Thyroid gland (tissue), 4 donors: Measurements from ENCODE around the gene SLC12A8. TPM values are rescaled to one million over a fixed set of nuclear protein-coding genes. Genes with fewer than 3 reads are reported as not detected.
A peak's percentile ranks its signal among the peaks of the same experiment; 100 is the strongest.

Source experiments
- DNase-seq, 2 donors: peaks; one replicate each; pipeline ENCODE4 v3.0.0-alpha.2; 2019
- H3K27ac ChIP-seq, 3 donors: fragments of 200-600 bp; sonication (generic); 1 replicate in 2 of 3; 2 replicates in 1 of 3; pipeline ENCODE4 v1.5.1; 2016 to 2019; ENCODE audit warnings: mild to moderate bottlenecking in 1 of 3, moderate library complexity in 1 of 3
- H3K27me3 ChIP-seq: fragments of 200-600 bp; sonication (generic); one replicate; pipeline ENCODE4 v1.5.1; 2019
- H3K36me3 ChIP-seq, 2 donors: fragments of 200-600 bp; sonication (generic); one replicate each; pipeline ENCODE4 v1.5.1; 2016 to 2019
- H3K4me1 ChIP-seq, 2 donors: fragments of 200-600 bp; sonication (generic); one replicate each; pipeline ENCODE4 v1.5.1; 2017 to 2019
- H3K4me3 ChIP-seq, 3 donors: fragments of 200-600 bp; sonication (generic); replicated peaks in 1 of 3; 1 replicate in 2 of 3; 2 replicates in 1 of 3; pipeline ENCODE4 v1.5.1; 2016; ENCODE audit warnings: mild to moderate bottlenecking in 1 of 3
- H3K9me3 ChIP-seq: fragments of 200-600 bp; sonication (generic); one replicate; pipeline ENCODE4 v1.5.1; 2017
- CTCF ChIP-seq, 6 experiments: fragments of 200-600 bp in 3 of 6; fragments of 450-650 bp in 3 of 6; sonication (generic) in 3 of 6; IDR thresholded peaks; one replicate each; pipeline ENCODE4 v1.5.1; 2016 to 2019; ENCODE audit warnings: antibody characterized with exemption in 6 of 6, mild to moderate bottlenecking in 2 of 6, inconsistent platforms in 1 of 6, moderate library complexity in 1 of 6
- POLR2A ChIP-seq, 2 donors: fragments of 450-650 bp; IDR thresholded peaks; one replicate each; pipeline ENCODE4 v1.6.1; 2017; ENCODE audit warnings: antibody characterized with exemption in 2 of 2, mild to moderate bottlenecking in 2 of 2, moderate library complexity in 1 of 2
- WGBS, 2 donors: methylation state at CpG; one replicate each; pipeline ENCODE4 v1.1.5; 2017; 5-methylcytosine and 5-hydroxymethylcytosine counted together
- intact Hi-C: fragments of 100-400 bp; cut with DNase I; formaldehyde crosslinking; loops from one replicate; pipeline ENCODE4 v1.15.1; 2023
- total RNA-seq, 4 donors: library from RNA; depleted of rRNA; stranded (reverse); fragments of >200 nt; gene quantifications; one replicate each; pipeline ENCODE4 v1.2.3, GENCODE V29; 2016

SLC12A8 gene
- total RNA-seq, 4 donors from 2014 or later: 71.2 to 136 (median 99.2) TPM

DNA sequence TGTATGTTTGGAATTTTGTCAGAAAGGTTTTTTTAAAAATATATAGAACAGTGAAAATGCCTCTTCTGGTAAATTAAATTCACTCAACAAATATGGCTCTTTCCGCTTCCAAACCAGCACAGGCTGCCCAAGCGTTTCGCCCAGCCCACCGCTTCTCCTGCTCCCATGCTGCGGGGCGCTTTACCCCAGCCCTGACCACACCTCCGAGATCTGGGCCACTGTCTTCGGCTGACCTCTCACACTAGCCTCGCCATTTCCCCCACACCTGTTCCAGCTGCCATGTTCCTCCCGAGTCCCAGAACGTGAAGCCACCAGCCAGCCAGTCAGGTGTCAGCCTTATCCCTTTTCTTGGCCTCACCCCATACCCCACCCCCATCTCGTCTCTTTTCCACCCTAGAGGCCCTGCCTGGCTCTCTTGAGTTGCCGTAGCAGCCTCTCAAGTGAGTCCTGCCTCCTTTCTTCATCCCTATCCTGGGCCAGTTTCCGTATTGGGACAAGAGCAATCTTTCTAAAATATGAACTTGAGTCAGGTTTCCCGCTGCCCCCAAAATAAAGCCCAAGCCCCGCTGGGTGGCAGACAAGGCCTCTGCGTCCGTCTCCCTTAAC is 46.5 kb downstream of the SLC12A8 start:
- Histone ChIP-seq H3K4me1 (peaks cover 18 to 34% of the 10 kb centered on the region in 2 donors), H3K9me3 (no peaks in the 10 kb centered on the region), H3K36me3 (no peaks in the 10 kb centered on the region), H3K27ac (no peak overlapping the region), H3K27me3 (no peaks in the 10 kb centered on the region), H3K4me3 (no peak overlapping the region)
- intact Hi-C loops: loop anchor here (10.0 kb wide), 2 partner anchors 171 to 241 kb away; no protein-coding TSS in a partner anchor
- WGBS, 2 donors: 94 to 96% methylated on average over 18 of the region's 18 CpGs
- TF ChIP-seq CTCF (IDR thresholded peaks at IDR 0.05): no peak
- TF ChIP-seq POLR2A (IDR thresholded peaks at IDR 0.05): no peak
- DNase-seq: no peak

GRCh38 chr3:125165189-125165947 is 47.2 kb downstream of the SLC12A8 start:
- peak overlapping the region in 1 of 3 donors; percentile 13 for H3K27ac ChIP-seq
- intact Hi-C loops: loop anchor here (10.0 kb wide), 2 partner anchors 171 to 241 kb away; no protein-coding TSS in a partner anchor
- H3K9me3 ChIP-seq: no peaks in the 10 kb centered on the region
- DNase-seq: peak; percentile 61 to 65
- no peak overlapping the region for H3K4me3 ChIP-seq
- H3K36me3 ChIP-seq: no peaks in the 10 kb centered on the region
- WGBS, 2 donors: 72 to 75% methylated on average over 16 to 17 of the region's 17 CpGs
- no peaks in the 10 kb centered on the region for H3K27me3 ChIP-seq
- TF ChIP-seq CTCF (IDR thresholded peaks at IDR 0.05) (peak; percentile 38 to 80 (median 70)), POLR2A (IDR thresholded peaks at IDR 0.05) (no peak)
- peaks cover 22 to 41% of the 10 kb centered on the region in 2 donors for H3K4me1 ChIP-seq

- no peaks in the 10 kb centered on the region for H3K36me3 ChIP-seq
- H3K9me3 ChIP-seq: no peaks in the 10 kb centered on the region
- no peaks in the 10 kb centered on the region for H3K27me3 ChIP-seq
- H3K27ac ChIP-seq: peak overlapping the region; percentile 10 to 34 (median 13)
- peaks cover 22 to 42% of the 10 kb centered on the region in 2 donors for H3K4me1 ChIP-seq
- intact Hi-C loops: loop anchor here (10.0 kb wide), 2 partner anchors 169 to 239 kb away; no protein-coding TSS in a partner anchor
- TF ChIP-seq POLR2A (IDR thresholded peaks at IDR 0.05) (no peak), CTCF (IDR thresholded peaks at IDR 0.05) (peak in 2 of 6 experiments; percentile 6 to 14)
- H3K4me3 ChIP-seq: no peak overlapping the region
- 67 to 73% methylated on average over 15 of the region's 15 CpGs for WGBS, 2 donors
- DNase-seq: peak in 1 of 2 donors; percentile 29
Observed at GRCh38 chr3:125163739-125164601, 48.6 kb downstream of the SLC12A8 start.

- Histone ChIP-seq H3K4me3 (no peak overlapping the region), H3K9me3 (no peaks in the 10 kb centered on the region), H3K4me1 (peaks cover 19 to 44% of the 10 kb centered on the region in 2 donors), H3K27ac (peak overlapping the region in 2 of 3 donors; percentile 13 to 26), H3K36me3 (no peaks in the 10 kb centered on the region), H3K27me3 (no peaks in the 10 kb centered on the region)
- intact Hi-C loops: loop anchor here (10.0 kb wide), 2 partner anchors 167 to 237 kb away; no protein-coding TSS in a partner anchor
- DNase-seq: no peak
- TF ChIP-seq POLR2A (IDR thresholded peaks at IDR 0.05) (no peak), CTCF (IDR thresholded peaks at IDR 0.05) (no peak)
- WGBS, 2 donors: 89% methylated on average over 12 of the region's 12 CpGs
Observed at GRCh38 chr3:125161607-125162219, 50.8 kb downstream of the SLC12A8 start.
